Gastroesophageal sphincter (tissue), 4 donors: ENCODE measurements around the gene TGM3. TPM values are rescaled to one million over a fixed set of nuclear protein-coding genes. Genes with fewer than 3 reads are reported as not detected.

ENCODE experiments used
- ATAC-seq: fragments of 150-250 bp; one replicate; pipeline ENCODE4 v1.9.1; 2016; ENCODE audit warnings: mild to moderate bottlenecking, moderate library complexity
- H3K27ac ChIP-seq, 4 donors: fragments of 200-600 bp; sonication (generic) in 3 of 4; 1 replicate in 3 of 4; 2 replicates in 1 of 4; pipeline ENCODE4 v1.5.1; 2016 to 2019
- H3K27me3 ChIP-seq: fragments of 200-600 bp; sonication (generic); one replicate; pipeline ENCODE4 v1.5.1; 2019
- H3K36me3 ChIP-seq, 2 donors: fragments of 200-600 bp; sonication (generic); one replicate each; pipeline ENCODE4 v1.5.1; 2019; ENCODE audit warnings: control low read depth in 1 of 2
- H3K4me1 ChIP-seq, 3 donors: fragments of 200-600 bp; sonication (generic); 1 replicate in 2 of 3; 2 replicates in 1 of 3; pipeline ENCODE4 v1.5.1; 2016 to 2019; ENCODE audit warnings: control low read depth in 2 of 3
- H3K4me3 ChIP-seq, 2 donors: fragments of 200-600 bp; sonication (generic); one replicate each; pipeline ENCODE4 v1.5.1; 2019; ENCODE audit warnings: mild to moderate bottlenecking in 1 of 2, moderate library complexity in 1 of 2
- H3K9me3 ChIP-seq, 3 donors: fragments of 200-600 bp; sonication (generic); one replicate each; pipeline ENCODE4 v1.5.1; 2017 to 2019; ENCODE audit warnings: control low read depth in 2 of 3
- CTCF ChIP-seq, 4 experiments: fragments of 200-600 bp in 2 of 4; fragments of 450-650 bp in 2 of 4; sonication (generic) in 1 of 4; IDR thresholded peaks; one replicate each; pipeline ENCODE4 v1.5.1; 2017 to 2019; ENCODE audit warnings: antibody characterized with exemption in 4 of 4, mild to moderate bottlenecking in 2 of 4, moderate library complexity in 2 of 4
- EP300 ChIP-seq: sonication (generic); formaldehyde crosslinking; IDR thresholded peaks from one replicate; pipeline ENCODE4 v1.6.1; 2017; ENCODE audit warnings: antibody characterized with exemption, mild to moderate bottlenecking
- POLR2A ChIP-seq, 2 donors: fragments of 450-650 bp; IDR thresholded peaks; one replicate each; pipeline ENCODE4 v1.6.1; 2017; ENCODE audit warnings: antibody characterized with exemption in 2 of 2, mild to moderate bottlenecking in 2 of 2, moderate library complexity in 1 of 2
- POLR2AphosphoS5 ChIP-seq: sonication (generic); formaldehyde crosslinking; IDR thresholded peaks from one replicate; pipeline ENCODE4 v1.6.1; 2017; ENCODE audit warnings: antibody characterized with exemption
- WGBS, 2 donors: methylation state at CpG; one replicate each; pipeline ENCODE4 v1.1.5; 2018; ENCODE audit warnings: low coverage in 1 of 2; 5-methylcytosine and 5-hydroxymethylcytosine counted together
- total RNA-seq, 4 donors: library from RNA; depleted of rRNA; stranded (reverse); fragments of >200 nt; gene quantifications; one replicate each; pipeline ENCODE4 v1.1.0, GENCODE V29; 2016

Gene TGM3
- 10 to 100 TPM in 1 of 4 donors, 1 to 10 TPM in 3; 1.1 to 46.7 (median 4.1) TPM for total RNA-seq

- ATAC-seq: no peak
- no peaks in the 10 kb centered on the region for H3K4me1 ChIP-seq
- no peak for TF ChIP-seq POLR2A (IDR thresholded peaks at IDR 0.05)
- TF ChIP-seq POLR2AphosphoS5: no peak
- no peak for TF ChIP-seq CTCF (IDR thresholded peaks at IDR 0.05)
- no peak for TF ChIP-seq EP300
Observed at GRCh38 chr20:2295886-2296515, at the start of gene TGM3. TSS of gene TGM3 (plus strand) at chr20:2296001. CDS start at chr20:2296064, 63 bp downstream.

GRCh38 chr20:2246069-2246491 is 49.7 kb upstream of the TGM3 start:
- TF ChIP-seq CTCF (IDR thresholded peaks at IDR 0.05) (no peak), POLR2A (IDR thresholded peaks at IDR 0.05) (no peak), POLR2AphosphoS5 (no peak)
- 15 to 30% methylated on average over 2 to 3 of the region's 3 CpGs for WGBS, 2 donors
- no peak overlapping the region for H3K27ac ChIP-seq
- no peak overlapping the region for H3K4me3 ChIP-seq
- no peaks in the 10 kb centered on the region for H3K9me3 ChIP-seq
- H3K27me3 ChIP-seq: peaks cover 28% of the 10 kb centered on the region
- no peaks in the 10 kb centered on the region for H3K36me3 ChIP-seq
- ATAC-seq: no peak
- no peaks in the 10 kb centered on the region for H3K4me1 ChIP-seq

More at GRCh38 chr20:2295886-2296515, at the start of gene TGM3:
- Histone ChIP-seq H3K27ac (no peak within 1 kb of the TSS), H3K27me3 (peaks cover 25% of the 10 kb centered on the region), H3K9me3 (no peaks in the 10 kb centered on the region), H3K36me3 (no peaks in the 10 kb centered on the region), H3K4me3 (no peak within 1 kb of the TSS)
- WGBS, 2 donors: 38 to 47% methylated on average over 9 to 12 of the region's 13 CpGs

- peaks cover 32% of the 10 kb centered on the region for H3K27me3 ChIP-seq
- 65 to 89% methylated on average over 4 to 5 of the region's 5 CpGs for WGBS, 2 donors
- H3K4me3 ChIP-seq: no peak overlapping the region
- no peaks in the 10 kb centered on the region for H3K9me3 ChIP-seq
- H3K36me3 ChIP-seq: no peaks in the 10 kb centered on the region
- ATAC-seq: no peak
- no peak for TF ChIP-seq POLR2AphosphoS5
- TF ChIP-seq EP300: no peak
- TF ChIP-seq POLR2A (IDR thresholded peaks at IDR 0.05): no peak
- no peak for TF ChIP-seq CTCF (IDR thresholded peaks at IDR 0.05)
- H3K27ac ChIP-seq: no peak overlapping the region
- no peaks in the 10 kb centered on the region for H3K4me1 ChIP-seq
Observed at GRCh38 chr20:2248837-2249236, 47.0 kb upstream of the TGM3 start.

- Histone ChIP-seq H3K9me3 (no peaks in the 10 kb centered on the region), H3K36me3 (no peaks in the 10 kb centered on the region), H3K27me3 (peaks cover 26% of the 10 kb centered on the region), H3K4me1 (no peaks in the 10 kb centered on the region), H3K27ac (no peak overlapping the region), H3K4me3 (no peak overlapping the region)
- TF ChIP-seq POLR2AphosphoS5 (no peak), EP300 (no peak), POLR2A (IDR thresholded peaks at IDR 0.05) (no peak), CTCF (IDR thresholded peaks at IDR 0.05) (no peak)
- ATAC-seq: no peak
- 42 to 72% methylated on average over 3 of the region's 3 CpGs for WGBS, 2 donors
Observed at GRCh38 chr20:2249935-2250334, 45.9 kb upstream of the TGM3 start.

- H3K27me3 ChIP-seq: peaks cover 6% of the 10 kb centered on the region
- TF ChIP-seq POLR2A (IDR thresholded peaks at IDR 0.05) (no peak), POLR2AphosphoS5 (no peak), EP300 (no peak), CTCF (IDR thresholded peaks at IDR 0.05) (no peak)
- 54 to 69% methylated on average over 5 to 6 of the region's 6 CpGs for WGBS, 2 donors
- H3K36me3 ChIP-seq: no peaks in the 10 kb centered on the region
- H3K9me3 ChIP-seq: no peaks in the 10 kb centered on the region
- no peak for ATAC-seq
- H3K4me1 ChIP-seq: no peaks in the 10 kb centered on the region
- H3K27ac ChIP-seq: no peak overlapping the region
- H3K4me3 ChIP-seq: no peak overlapping the region
Observed at GRCh38 chr20:2252419-2252997, 43.3 kb upstream of the TGM3 start.
